Lower leg skin (tissue), 4 donors: Measurements from ENCODE around the gene EML6. TPM values are rescaled to one million over a fixed set of nuclear protein-coding genes. Genes with fewer than 3 reads are reported as not detected.

Source experiments
- DNase-seq, 2 donors: peaks; one replicate each; pipeline ENCODE4 v3.0.0-alpha.2; 2019; ENCODE audit warnings: low spot score in 2 of 2
- H3K4me3 ChIP-seq: fragments of 200-600 bp; sonication (generic); 2 replicates; pipeline ENCODE4 v1.5.1; 2017; ENCODE audit warnings: mild to moderate bottlenecking, low read depth; ENCODE audit not compliant: poor library complexity, severe bottlenecking
- CTCF ChIP-seq, 3 donors: fragments of 450-650 bp; IDR thresholded peaks; one replicate each; pipeline ENCODE4 v1.5.1; 2016; ENCODE audit warnings: antibody characterized with exemption in 3 of 3, mild to moderate bottlenecking in 3 of 3, moderate library complexity in 2 of 3
- POLR2A ChIP-seq, 2 donors: fragments of 450-650 bp; IDR thresholded peaks; one replicate each; pipeline ENCODE4 v1.6.1; 2016 to 2017; ENCODE audit warnings: antibody characterized with exemption in 2 of 2, mild to moderate bottlenecking in 1 of 2, moderate library complexity in 1 of 2
- WGBS, 2 donors: methylation state at CpG; one replicate each; pipeline ENCODE4 v1.1.5; 2018; 5-methylcytosine and 5-hydroxymethylcytosine counted together
- intact Hi-C: fragments of 100-400 bp; cut with DNase I; formaldehyde crosslinking; loops from one replicate; pipeline ENCODE4 v1.15.0; 2023; ENCODE audit warnings: low total_unique reads
- total RNA-seq, 4 donors: library from RNA; depleted of rRNA; stranded (reverse); fragments of >200 nt; gene quantifications; one replicate each; pipeline ENCODE4 v1.1.0, GENCODE V29; 2016

Gene EML6
- total RNA-seq, 4 donors from 2014 or later: 1.8 to 4.4 (median 3.3) TPM

- no peak overlapping the region for H3K4me3 ChIP-seq
- 94 to 97% methylated on average over 18 of the region's 18 CpGs for WGBS, 2 donors
- DNase-seq: no peak
- TF ChIP-seq POLR2A (IDR thresholded peaks at IDR 0.05) (no peak), CTCF (IDR thresholded peaks at IDR 0.05) (no peak)
- intact Hi-C loops: no loop called here
Observed at GRCh38 chr2:54967759-54968365, 244.4 kb downstream of the EML6 start.

- intact Hi-C loops: no loop called here
- no peak overlapping the region for H3K4me3 ChIP-seq
- no peak for TF ChIP-seq CTCF (IDR thresholded peaks at IDR 0.05)
- TF ChIP-seq POLR2A (IDR thresholded peaks at IDR 0.05): no peak
- WGBS, 2 donors: 94 to 96% methylated on average over 10 of the region's 10 CpGs
- DNase-seq: no peak
Observed at GRCh38 chr2:54968561-54969218, 245.2 kb downstream of the EML6 start.

- no peak for TF ChIP-seq CTCF (IDR thresholded peaks at IDR 0.05)
- no peak for TF ChIP-seq POLR2A (IDR thresholded peaks at IDR 0.05)
- WGBS, 2 donors: 71 to 94% methylated on average over 4 of the region's 4 CpGs
- intact Hi-C loops: no loop called here
- DNase-seq: no peak
- no peak overlapping the region for H3K4me3 ChIP-seq
Observed at GRCh38 chr2:54969295-54969939, 246.0 kb downstream of the EML6 start.

GRCh38 chr2:54969940-54970338 is 246.5 kb downstream of the EML6 start:
- DNase-seq: no peak
- TF ChIP-seq CTCF (IDR thresholded peaks at IDR 0.05) (no peak), POLR2A (IDR thresholded peaks at IDR 0.05) (no peak)
- intact Hi-C loops: no loop called here
- 94 to 97% methylated on average over 7 of the region's 7 CpGs for WGBS, 2 donors
- H3K4me3 ChIP-seq: no peak overlapping the region

- 77 to 80% methylated on average over 2 of the region's 2 CpGs for WGBS, 2 donors
- no peak for TF ChIP-seq CTCF (IDR thresholded peaks at IDR 0.05)
- TF ChIP-seq POLR2A (IDR thresholded peaks at IDR 0.05): no peak
- no peak for DNase-seq
- intact Hi-C loops: no loop called here
- no peak overlapping the region for H3K4me3 ChIP-seq
Observed at GRCh38 chr2:54975175-54975574, 251.7 kb downstream of the EML6 start.
